ENCODE results near the gene DUSP3. TPM values are rescaled to one million over a fixed set of nuclear protein-coding genes. Genes with fewer than 3 reads are reported as not detected.

DUSP3 gene
- total RNA-seq, 1 donor from 2014 or later = 293 TPM

- Histone ChIP-seq H3K4me1 (peaks cover 88% of the 10 kb centered on the region), H3K4me3 (no peak overlapping the region), H3K27ac (replicated peaks) (peak overlapping the region; percentile 46), H3K27me3 (ENCODE audit: low read depth) (no peaks in the 10 kb centered on the region), H3K9me3 (replicated peaks) (no peaks in the 10 kb centered on the region), H3K36me3 (peaks cover 73% of the 10 kb centered on the region)
- intact Hi-C loops (cut with micrococcal nuclease) = no loop called here
- no peak for TF ChIP-seq CTCF (IDR thresholded peaks at IDR 0.05; ENCODE audit: borderline replicate concordance)
- DNase-seq = no peak
Measured at GRCh38 chr17:43772877-43773648, 5.7 kb downstream of the DUSP3 start.

GRCh38 chr17:43771463-43771862 lies 7.3 kb downstream of the DUSP3 start:
- Histone ChIP-seq H3K4me1 (peaks cover 88% of the 10 kb centered on the region), H3K27me3 (ENCODE audit: low read depth) (no peaks in the 10 kb centered on the region), H3K9me3 (replicated peaks) (no peaks in the 10 kb centered on the region), H3K27ac (replicated peaks) (no peak overlapping the region), H3K4me3 (no peak overlapping the region), H3K36me3 (peaks cover 76% of the 10 kb centered on the region)
- DNase-seq = no peak
- intact Hi-C loops (cut with micrococcal nuclease) = no loop called here
- TF ChIP-seq CTCF (IDR thresholded peaks at IDR 0.05; ENCODE audit: borderline replicate concordance) = no peak

GRCh38 chr17:43770957-43771356 lies 7.8 kb downstream of the DUSP3 start:
- H3K9me3 ChIP-seq (replicated peaks) = no peaks in the 10 kb centered on the region
- no peak overlapping the region for H3K4me3 ChIP-seq
- TF ChIP-seq CTCF (IDR thresholded peaks at IDR 0.05; ENCODE audit: borderline replicate concordance) = no peak
- H3K27me3 ChIP-seq (ENCODE audit: low read depth) = no peaks in the 10 kb centered on the region
- no peak for DNase-seq
- H3K4me1 ChIP-seq = peaks cover 85% of the 10 kb centered on the region
- intact Hi-C loops (cut with micrococcal nuclease) = no loop called here
- peaks cover 77% of the 10 kb centered on the region for H3K36me3 ChIP-seq
- H3K27ac ChIP-seq (replicated peaks) = no peak overlapping the region

DNA sequence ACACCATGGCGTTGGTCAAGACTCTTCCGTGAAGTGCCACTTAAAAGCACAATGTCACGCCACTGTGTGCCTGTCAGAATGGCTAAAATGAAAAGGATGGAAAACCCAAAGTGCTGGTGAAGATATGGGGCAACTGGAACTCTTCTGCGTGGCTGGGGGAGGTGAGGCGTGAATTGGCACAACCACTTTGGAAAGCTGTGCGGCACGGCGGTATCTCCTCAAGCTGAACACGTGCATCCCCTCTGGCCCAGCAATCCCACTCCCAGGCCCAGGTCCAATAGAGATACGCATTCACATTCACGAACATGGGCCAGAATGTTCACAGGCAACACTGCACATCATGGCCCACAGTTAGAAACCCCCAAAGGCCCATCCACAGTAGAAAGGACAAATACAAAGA lies 8.9 kb downstream of the DUSP3 start:
- DNase-seq = no peak
- intact Hi-C loops (cut with micrococcal nuclease) = no loop called here
- H3K27ac ChIP-seq (replicated peaks) = peak overlapping the region; percentile 75
- no peak overlapping the region for H3K4me3 ChIP-seq
- H3K9me3 ChIP-seq (replicated peaks) = no peaks in the 10 kb centered on the region
- TF ChIP-seq CTCF (IDR thresholded peaks at IDR 0.05; ENCODE audit: borderline replicate concordance) = no peak
- peaks cover 72% of the 10 kb centered on the region for H3K36me3 ChIP-seq
- H3K4me1 ChIP-seq = peaks cover 74% of the 10 kb centered on the region
- H3K27me3 ChIP-seq (ENCODE audit: low read depth) = no peaks in the 10 kb centered on the region

DNA sequence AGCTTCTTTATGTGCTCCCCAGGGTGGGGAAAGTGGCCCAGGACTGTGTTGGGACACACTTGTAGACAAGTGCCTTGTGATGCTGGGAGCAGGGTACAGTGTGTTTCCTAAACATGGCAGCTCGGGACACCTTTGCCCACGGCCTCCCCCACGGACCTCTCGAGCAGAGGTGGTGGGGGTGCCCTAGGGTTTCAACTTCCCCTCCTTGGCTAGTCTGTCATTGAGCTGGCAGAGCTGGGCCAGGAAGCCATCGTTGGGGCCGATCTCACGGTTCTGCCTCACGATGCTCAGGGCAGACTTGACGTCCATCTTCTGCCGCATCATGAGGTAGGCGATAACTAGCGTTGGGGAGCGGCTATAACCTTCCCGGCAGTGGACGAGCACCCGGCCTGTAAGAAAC lies 9.4 kb downstream of the DUSP3 start:
- Histone ChIP-seq H3K27me3 (ENCODE audit: low read depth) (no peaks in the 10 kb centered on the region), H3K4me3 (no peak overlapping the region), H3K36me3 (peaks cover 68% of the 10 kb centered on the region), H3K27ac (replicated peaks) (peak overlapping the region; percentile 75), H3K9me3 (replicated peaks) (no peaks in the 10 kb centered on the region), H3K4me1 (peaks cover 69% of the 10 kb centered on the region)
- no peak for TF ChIP-seq CTCF (IDR thresholded peaks at IDR 0.05; ENCODE audit: borderline replicate concordance)
- no peak for DNase-seq
- intact Hi-C loops (cut with micrococcal nuclease) = no loop called here
